HepG2 (cell line): ENCODE results near the gene CST4. TPM values are rescaled to one million over a fixed set of nuclear protein-coding genes. Genes with fewer than 3 reads are reported as not detected.

ENCODE experiments used
- ATAC-seq: fragments of 200-7000 bp; cut with Tn5 transposase; 3 replicates; pipeline ENCODE4 v1.9.1; 2020; ENCODE audit warnings: mild to moderate bottlenecking, moderate library complexity
- BruUV-seq: library from RNA; stranded (reverse); fragments of 400-500 nt; replicated peaks from 2 replicates; lab custom pipeline; 2021; lab: Mats Ljungman, UMichigan
- CTCF ChIA-PET: fragments of 300-600 bp; formaldehyde crosslinking; extraction: SDS; loops from one replicate; lab custom pipeline; 2021; ENCODE audit warnings: low total read pairs, inconsistent platforms, low intra/inter-chr PET ratio; lab: Yijun Ruan, JAX
- POLR2A ChIA-PET: fragments of 350-600 bp; sonication (Branson Sonifier 250); formaldehyde crosslinking; loops from one replicate; lab custom pipeline; 2020; ENCODE audit warnings: antibody characterized with exemption, inconsistent platforms; lab: Yijun Ruan, JAX
- DNase-seq: peaks from one replicate; pipeline ENCODE4 v3.0.0-alpha.2; 2015; ENCODE audit warnings: low spot score
- FAIRE-seq: peaks from 3 replicates; lab custom pipeline; 2011; peaks lifted over from hg19 to GRCh38; lab: Jason Lieb, UNC
- H2AFZ ChIP-seq: one replicate; pipeline ENCODE4 v1.6.1; 2011; ENCODE audit warnings: low read length, inconsistent platforms
- H3K27ac ChIP-seq: fragments of 300-600 bp; 3 replicates; pipeline ENCODE4 v1.8.0; 2011; ENCODE audit warnings: mixed run types, mild to moderate bottlenecking, mixed read lengths, low read length, inconsistent platforms; ENCODE audit not compliant: insufficient read depth; ENCODE audit errors: extremely low read length
- H3K27me3 ChIP-seq, 2 experiments: fragments of 200-600 bp in 1 of 2; 2 replicates in 1 of 2; 3 replicates in 1 of 2; pipeline versions ENCODE4 v1.6.0 to v1.8.0; 2011; ENCODE audit warnings: low read length in 2 of 2, mild to moderate bottlenecking in 2 of 2, moderate library complexity in 2 of 2, inconsistent platforms in 1 of 2; ENCODE audit not compliant: insufficient read depth in 2 of 2, control insufficient read depth in 1 of 2
- H3K36me3 ChIP-seq, 2 experiments: fragments of 200-600 bp in 1 of 2; replicated peaks in 1 of 2; 2 replicates in 1 of 2; 3 replicates in 1 of 2; pipeline versions ENCODE4 v1.5.1 to v1.8.0; 2011; ENCODE audit warnings: low read length in 2 of 2, inconsistent platforms in 1 of 2; ENCODE audit not compliant: insufficient read depth in 2 of 2, control insufficient read depth in 1 of 2
- H3K4me1 ChIP-seq: 2 replicates; pipeline ENCODE4 v1.5.1; 2012; ENCODE audit warnings: low read length, inconsistent platforms; ENCODE audit not compliant: insufficient read depth
- H3K4me2 ChIP-seq: 2 replicates; pipeline ENCODE4 v1.6.0; 2011; ENCODE audit warnings: low read depth, low read length, inconsistent platforms
- H3K4me3 ChIP-seq, 3 experiments: fragments of 200-600 bp in 1 of 3; sonication (generic), shearing (Covaris generic) in 1 of 3; replicated peaks in 1 of 3; 2 replicates each; pipeline ENCODE4 v1.5.1; 2011 to 2016; ENCODE audit warnings: low read length in 3 of 3, inconsistent platforms in 2 of 3, low read depth in 2 of 3, mild to moderate bottlenecking in 2 of 3, control low read depth in 1 of 3, mixed read lengths in 1 of 3; ENCODE audit not compliant: insufficient read depth in 1 of 3
- H3K79me2 ChIP-seq: one replicate; pipeline ENCODE4 v1.6.1; 2011; ENCODE audit warnings: low read length, inconsistent platforms; ENCODE audit not compliant: insufficient read depth
- H3K9ac ChIP-seq: 2 replicates; pipeline ENCODE4 v1.6.0; 2011; ENCODE audit warnings: mild to moderate bottlenecking, low read depth, low read length, inconsistent platforms; ENCODE audit not compliant: insufficient read depth
- H3K9me3 ChIP-seq: 2 replicates; pipeline ENCODE4 v1.5.1; 2012; ENCODE audit warnings: mild to moderate bottlenecking, low read length
- H4K20me1 ChIP-seq: 2 replicates; pipeline ENCODE4 v1.6.0; 2011; ENCODE audit warnings: inconsistent platforms, mild to moderate bottlenecking, low read length, moderate library complexity; ENCODE audit not compliant: insufficient read depth
- FIP1L1 ChIP-seq: fragments of 200-400 bp; formaldehyde crosslinking; IDR thresholded peaks from 2 replicates; pipeline ENCODE4 v1.6.1; 2018; ENCODE audit warnings: low read depth, mild to moderate bottlenecking, low read length, moderate library complexity, borderline replicate concordance; ENCODE audit not compliant: insufficient read depth
- FOXK2 ChIP-seq: fragments of 450-650 bp; IDR thresholded peaks from 2 replicates; pipeline ENCODE4 v1.6.1; 2016
- KLF6 ChIP-seq: IDR thresholded peaks from 2 replicates; pipeline ENCODE4 v1.8.0; 2016; ENCODE audit warnings: missing biosample characterization, missing genetic modification reagents
- NFAT5 ChIP-seq: sonication (generic); formaldehyde crosslinking; IDR thresholded peaks from 2 replicates; pipeline ENCODE4 v1.4.0; 2020; ENCODE audit warnings: missing genetic modification reagents
- NONO ChIP-seq, 2 experiments: fragments of 450-650 bp in 1 of 2; sonication (generic) in 1 of 2; formaldehyde crosslinking in 1 of 2; IDR thresholded peaks in 1 of 2; conservative IDR thresholded peaks in 1 of 2; 2 replicates each; pipeline versions ENCODE4 v1.6.1 to v1.8.0; 2017 to 2022; ENCODE audit warnings: mild to moderate bottlenecking in 1 of 2, missing genetic modification reagents in 1 of 2, moderate library complexity in 1 of 2
- REL ChIP-seq: sonication (generic); formaldehyde crosslinking; conservative IDR thresholded peaks from 2 replicates; pipeline ENCODE4 v1.8.0; 2022; ENCODE audit warnings: mild to moderate bottlenecking, missing genetic modification reagents, moderate library complexity
- ZBTB4 ChIP-seq: sonication (generic); formaldehyde crosslinking; IDR thresholded peaks from 2 replicates; pipeline ENCODE4 v1.4.0; 2020; ENCODE audit warnings: missing genetic modification reagents, mild to moderate bottlenecking, borderline replicate concordance
- ZNF546 ChIP-seq: sonication (generic); formaldehyde crosslinking; conservative IDR thresholded peaks from 2 replicates; pipeline ENCODE4 v1.8.1; 2023; ENCODE audit warnings: mild to moderate bottlenecking, missing genetic modification reagents
- ZSCAN29 ChIP-seq: sonication (generic); formaldehyde crosslinking; conservative IDR thresholded peaks from 2 replicates; pipeline ENCODE4 v1.4.0; 2020; ENCODE audit warnings: mild to moderate bottlenecking, missing genetic modification reagents
- WGBS: methylation state at CpG from one replicate; pipeline ENCODE4 v1.1.6; 2017; ENCODE audit warnings: low lambda C conversion rate; 5-methylcytosine and 5-hydroxymethylcytosine counted together
- in situ Hi-C: cut with HindIII; loops from 2 replicates; pipeline ENCODE4 v1.10.0; 2017; ENCODE audit warnings: low pct_unique_long_range_greater_than_20kb; ENCODE audit not compliant: extremely low pct_ligation_motif_present
- intact Hi-C: fragments of 100-400 bp; cut with micrococcal nuclease; formaldehyde crosslinking; loops from one replicate; pipeline ENCODE4 v1.10.0; 2022; ENCODE audit not compliant: unreplicated experiment
- polyA plus RNA-seq, 8 experiments: library from polyadenylated mRNA; depleted of rRNA in 3 of 8; stranded (reverse) in 7 of 8; unstranded in 1 of 8; fragments of >200 nt; fragmentation: Illumina TruSeq in 4 of 8; extraction: Trizol in 4 of 8; gene quantifications; 2 replicates each; pipeline versions ENCODE4 v1.2.1 to v1.2.3, GENCODE V29; 2011 to 2016; ENCODE audit warnings: low read depth in 4 of 8, missing spikeins in 1 of 8, mixed read lengths in 1 of 8; ENCODE audit not compliant: insufficient read depth in 1 of 8
- total RNA-seq, 5 experiments: library from RNA; depleted of rRNA; stranded (reverse); fragments of >200 nt; fragmentation: Illumina TruSeq; extraction: Trizol; gene quantifications; 2 replicates each; pipeline ENCODE4 v1.2.3, GENCODE V29; 2016; ENCODE audit warnings: low read depth in 1 of 5

CST4 gene
- total and polyA plus RNA-seq, 2 of the 13 experiments (the other 11 are each of a cell fraction or from before 2014, with no cell fraction given) = not detected

GRCh38 chr20:23670361-23670760 is 18.5 kb downstream of the CST4 start (continued):
- TF ChIP-seq NFAT5 (CRISPR knock-in tag) = no peak
- no peak for TF ChIP-seq KLF6 (CRISPR knock-in tag)
- no peak for TF ChIP-seq ZNF546 (CRISPR knock-in tag)
- TF ChIP-seq REL = no peak
- no peak for TF ChIP-seq FIP1L1
- TF ChIP-seq, all 625 proteins: peak for 0

GRCh38 chr20:23669866-23670265 is 19.0 kb downstream of the CST4 start:
- Histone ChIP-seq H3K36me3 (no peaks in the 10 kb centered on the region; a peak in 1 of 5 replicates), H3K9ac (no peak overlapping the region), H2AFZ (no peak overlapping the region), H3K9me3 (no peaks in the 10 kb centered on the region), H3K27me3 (no peaks in the 10 kb centered on the region), H3K4me1 (peaks cover 10% of the 10 kb centered on the region), H3K27ac (no peak overlapping the region), H3K4me3 (no peak overlapping the region), H3K4me2 (no peak overlapping the region), H4K20me1 (no peaks in the 10 kb centered on the region), H3K79me2 (no peaks in the 10 kb centered on the region)
- no peak for DNase-seq
- no TSS peak for BruUV-seq
- ChIA-PET POLR2A (no interaction called here), CTCF (interaction anchor here (2.2 kb wide), 1 partner anchor 228 kb away, joined by 8 read pairs; no protein-coding TSS in a partner anchor)
- no peak for FAIRE-seq
- WGBS = 39% methylated on average over 7 of the region's 7 CpGs
- in situ Hi-C loops = no loop called here
- intact Hi-C loops = loop anchor here (2.0 to 5.0 kb wide), 3 partner anchors 52 to 112 kb away; no protein-coding TSS in a partner anchor
- no peak for ATAC-seq
- peak; percentile 73; the same call in 1 of the 2 replicates for TF ChIP-seq NONO (IDR thresholded peaks at IDR 0.05)
- TF ChIP-seq NONO (CRISPR knock-in tag; conservative IDR thresholded peaks at IDR 0.05) = no peak
- TF ChIP-seq FOXK2 = peak; percentile 53; the same call in 1 of the 2 replicates
- TF ChIP-seq ZSCAN29 = no peak
- TF ChIP-seq ZBTB4 (CRISPR knock-in tag) = no peak
